HG03039 (cell line): Measurements from ENCODE around the gene SH3GL3.

ENCODE experiments used
- ATAC-seq: cut with Tn5 transposase; IDR thresholded peaks from one replicate; pipeline ENCODE4 v1.9.1; 2021; ENCODE audit warnings: mild to moderate bottlenecking, moderate library complexity; ENCODE audit not compliant: unreplicated experiment

SH3GL3 gene

GRCh38 chr15:83658430-83659416 is 211.6 kb downstream of the SH3GL3 start:
- no peak for ATAC-seq

GRCh38 chr15:83659417-83659812 is 212.3 kb downstream of the SH3GL3 start:
- no peak for ATAC-seq

- no peak for ATAC-seq
Observed at GRCh38 chr15:83665480-83665879, 218.3 kb downstream of the SH3GL3 start.
